Measurements from ENCODE around the gene NDOR1.

NDOR1 gene

DNA sequence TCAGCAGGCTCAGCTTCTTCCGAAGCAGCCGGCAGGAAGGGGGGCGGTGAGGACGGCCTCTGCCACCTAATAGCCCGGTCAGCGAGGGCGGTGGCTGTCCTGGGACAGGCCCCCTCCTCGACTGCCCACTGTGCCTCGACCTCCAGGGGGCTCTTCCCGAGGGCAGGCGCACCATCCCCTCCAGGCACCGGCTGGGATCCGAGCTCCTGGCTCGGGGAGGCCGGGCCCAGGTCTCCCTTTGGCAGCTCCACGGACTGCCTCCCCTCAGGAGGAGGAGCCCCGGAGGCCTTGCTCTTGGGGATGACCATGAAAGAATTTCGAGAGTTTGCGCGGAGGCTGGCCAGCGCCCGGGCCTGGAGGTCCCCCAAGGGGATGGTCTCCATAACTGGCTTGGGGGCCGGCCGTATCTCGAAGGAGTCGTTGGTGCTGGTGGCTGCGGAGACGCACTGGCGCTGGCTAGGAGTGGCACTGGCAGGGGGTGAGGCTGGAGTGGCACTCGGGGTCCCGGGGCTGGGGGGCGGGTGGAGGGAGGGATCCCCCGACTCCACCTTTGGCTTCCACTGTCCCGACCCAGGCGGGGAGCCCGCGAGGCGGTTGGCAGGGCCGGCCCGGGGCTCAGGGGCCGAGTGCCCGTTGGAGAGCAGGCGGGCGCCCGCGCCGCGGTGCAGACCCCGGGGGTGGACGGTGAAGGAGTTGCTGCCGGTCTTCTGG is 5.9 kb upstream of the NDOR1 start:
- DNase-seq: no peak

DNA sequence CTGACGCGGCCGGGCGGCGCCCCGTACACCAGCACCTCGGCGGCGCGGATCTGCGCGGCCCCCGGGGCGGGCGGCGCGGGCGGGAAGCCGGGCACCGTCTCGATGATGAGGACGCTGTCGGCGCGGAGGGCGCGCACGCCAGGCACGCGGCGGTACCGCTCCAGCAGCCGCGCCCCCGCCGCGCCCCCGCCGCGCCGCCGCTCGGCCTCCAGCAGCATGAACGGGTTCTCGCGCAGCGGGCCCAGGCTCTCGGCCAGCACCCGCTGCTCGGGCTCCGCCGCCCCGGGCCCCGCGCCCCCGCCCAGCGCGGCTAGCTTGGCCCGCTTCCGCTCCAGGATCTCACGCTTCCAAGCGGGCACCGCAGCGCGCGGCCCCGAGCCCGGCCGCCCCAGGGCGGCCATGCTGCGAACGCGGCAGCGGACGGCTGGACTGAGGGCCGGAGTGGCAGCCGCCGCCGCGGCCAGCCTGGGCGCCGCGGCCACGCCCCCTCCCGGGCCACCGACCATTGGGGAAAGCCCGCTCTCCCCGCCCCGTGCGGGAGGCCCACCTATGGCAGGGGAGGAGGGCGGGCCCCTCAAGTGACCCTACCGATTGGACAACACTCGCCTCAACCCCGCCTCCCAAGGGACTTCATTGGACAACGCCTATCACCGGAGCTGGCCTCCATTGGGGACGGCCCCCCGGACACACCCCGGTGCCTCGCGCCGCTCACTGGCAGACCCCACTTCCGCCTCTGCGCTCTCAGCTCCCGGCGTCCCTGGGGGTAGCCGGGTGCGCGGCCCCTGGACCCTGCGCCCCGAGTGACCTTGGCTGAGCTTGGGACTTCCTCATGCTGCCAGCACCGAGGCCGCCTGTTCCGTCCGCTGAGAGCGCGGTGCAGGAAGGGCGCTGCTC is 4.9 kb upstream of the NDOR1 start, which contains the start of gene TPRN:
Gene TPRN (minus strand): TSS at position 431 of the 894 bp plus-strand sequence. CDS start 30 bp downstream, at position 401.
- DNase-seq: peak; percentile 99

DNA sequence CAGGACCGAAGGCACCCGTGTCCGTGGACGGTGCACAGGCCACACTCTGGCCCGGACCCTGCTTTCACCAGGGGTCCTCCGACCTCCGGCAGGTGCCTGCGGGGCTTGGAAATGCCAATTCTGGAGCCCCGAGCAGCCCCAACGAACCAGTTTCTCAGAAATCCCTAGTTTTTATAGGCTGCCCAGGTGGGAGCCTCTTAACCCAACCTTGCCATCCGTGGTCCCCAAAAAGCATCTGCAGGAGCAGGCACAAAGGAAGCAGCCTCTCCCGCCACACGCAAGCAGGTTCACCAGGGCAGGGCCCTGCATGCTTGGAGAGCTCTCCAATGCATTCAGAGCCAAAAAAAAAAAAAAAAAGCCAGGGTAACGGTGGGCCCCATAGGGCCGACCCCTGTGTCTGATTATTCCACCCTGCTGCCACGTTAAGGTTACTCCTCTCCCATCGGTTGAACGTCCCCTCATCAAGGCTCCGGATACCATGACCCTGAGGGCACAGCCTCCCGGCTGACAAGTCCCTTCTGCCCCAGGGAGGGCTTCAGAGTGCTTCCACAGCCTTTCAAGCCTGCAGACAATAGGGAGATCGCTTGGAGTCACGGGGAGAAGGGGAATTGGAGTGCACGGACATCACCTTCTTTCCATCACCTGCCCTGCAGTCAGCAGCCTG is 4.2 kb upstream of the NDOR1 start:
- no peak for DNase-seq

DNA sequence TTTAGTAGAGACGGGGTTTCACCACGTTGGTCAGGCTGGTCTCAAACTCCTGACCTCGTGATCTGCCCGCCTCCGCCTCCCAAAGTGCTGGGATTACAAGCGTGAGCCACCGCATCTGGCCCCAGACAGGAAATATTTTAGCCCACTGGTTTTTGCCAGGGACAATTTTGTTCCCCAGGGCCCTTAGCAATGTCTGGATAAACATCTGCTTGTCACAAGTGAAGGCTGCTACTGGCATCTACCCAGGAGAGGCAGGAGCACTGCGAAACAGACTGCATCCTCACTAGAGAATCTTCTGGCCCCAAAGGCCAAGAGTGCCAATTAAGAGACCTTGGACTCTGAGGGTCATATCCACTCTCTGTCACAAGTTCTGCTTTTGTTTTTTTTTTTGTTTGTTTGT is 2.5 kb upstream of the NDOR1 start:
- DNase-seq: peak; percentile 53

DNA sequence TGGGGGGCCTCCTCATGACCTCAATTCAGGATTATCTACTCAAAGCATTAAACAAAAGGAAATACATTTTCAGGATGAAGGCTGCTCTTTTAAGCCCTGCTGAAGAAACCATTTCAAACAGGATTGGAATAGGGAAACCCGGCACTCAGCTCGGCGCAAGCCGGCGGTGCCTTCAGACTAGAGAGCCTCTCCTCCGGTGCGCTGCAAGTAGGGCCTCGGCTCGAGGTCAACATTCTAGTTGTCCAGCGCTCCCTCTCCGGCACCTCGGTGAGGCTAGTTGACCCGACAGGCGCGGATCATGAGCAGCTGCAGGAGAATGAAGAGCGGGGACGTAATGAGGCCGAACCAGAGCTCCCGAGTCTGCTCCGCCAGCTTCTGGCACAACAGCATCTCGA is 772 bp upstream of the NDOR1 start:
- DNase-seq: no peak

DNA sequence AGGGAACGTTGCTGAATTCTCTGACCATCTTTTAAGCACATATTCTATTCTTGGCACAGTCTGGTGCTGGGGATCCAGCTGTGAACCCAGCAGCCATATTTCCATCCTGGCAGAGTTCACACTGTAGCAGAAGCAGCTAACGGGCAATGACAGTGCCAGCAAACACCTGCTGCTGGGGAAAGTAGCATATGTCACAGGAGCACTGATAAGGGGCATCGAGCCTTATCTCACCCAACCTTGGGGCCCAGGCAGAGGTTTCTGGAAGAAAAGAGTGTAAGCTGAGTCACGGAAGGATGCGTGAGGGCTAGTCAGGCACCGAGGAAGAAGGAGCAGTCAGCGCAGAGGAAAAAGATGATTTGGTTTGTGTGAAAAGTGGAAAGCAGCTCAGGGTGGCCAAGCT is 1.1 kb downstream of the NDOR1 start:
- DNase-seq: no peak

DNA sequence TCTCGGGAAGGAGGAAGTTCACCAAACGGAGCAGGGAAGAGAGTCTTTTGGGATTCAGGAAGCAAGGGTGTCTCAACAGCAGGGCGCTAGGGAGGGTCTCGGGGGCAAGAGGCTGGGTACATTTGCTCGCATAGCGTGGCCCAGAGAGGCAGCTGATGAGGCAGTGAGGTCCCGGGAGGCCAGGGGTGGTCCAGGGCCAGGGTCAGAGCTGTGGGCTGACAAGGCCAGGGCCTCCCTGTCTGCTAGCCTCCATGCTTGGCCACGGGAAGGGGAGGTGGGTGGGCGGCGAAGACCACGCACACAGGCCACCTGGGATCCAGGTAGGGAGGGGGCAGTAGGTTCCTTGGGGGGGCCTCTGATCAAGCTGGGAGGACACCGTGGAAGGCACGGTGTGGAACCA is 6.0 kb downstream of the NDOR1 start:
- DNase-seq: no peak

DNA sequence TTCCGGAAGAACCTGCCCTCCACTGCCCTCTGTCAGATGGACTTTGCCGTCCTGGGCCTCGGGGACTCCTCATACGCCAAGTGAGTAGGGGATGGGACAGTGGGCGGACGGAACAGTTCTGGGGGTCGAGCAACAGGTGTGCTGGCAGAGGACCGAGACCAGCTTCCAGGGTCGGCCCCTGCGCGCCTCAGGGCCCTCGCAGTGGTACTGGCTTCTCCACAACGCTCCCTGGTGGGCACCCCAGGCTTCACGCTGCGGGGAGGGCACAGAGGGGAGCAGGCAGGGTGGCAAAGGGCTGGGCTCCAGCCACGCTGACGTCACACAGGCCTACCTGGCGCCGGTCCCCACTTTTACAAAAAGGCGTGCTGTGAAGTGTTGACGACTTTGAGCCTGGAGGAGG is 7.0 kb downstream of the NDOR1 start:
- no peak for DNase-seq

DNA sequence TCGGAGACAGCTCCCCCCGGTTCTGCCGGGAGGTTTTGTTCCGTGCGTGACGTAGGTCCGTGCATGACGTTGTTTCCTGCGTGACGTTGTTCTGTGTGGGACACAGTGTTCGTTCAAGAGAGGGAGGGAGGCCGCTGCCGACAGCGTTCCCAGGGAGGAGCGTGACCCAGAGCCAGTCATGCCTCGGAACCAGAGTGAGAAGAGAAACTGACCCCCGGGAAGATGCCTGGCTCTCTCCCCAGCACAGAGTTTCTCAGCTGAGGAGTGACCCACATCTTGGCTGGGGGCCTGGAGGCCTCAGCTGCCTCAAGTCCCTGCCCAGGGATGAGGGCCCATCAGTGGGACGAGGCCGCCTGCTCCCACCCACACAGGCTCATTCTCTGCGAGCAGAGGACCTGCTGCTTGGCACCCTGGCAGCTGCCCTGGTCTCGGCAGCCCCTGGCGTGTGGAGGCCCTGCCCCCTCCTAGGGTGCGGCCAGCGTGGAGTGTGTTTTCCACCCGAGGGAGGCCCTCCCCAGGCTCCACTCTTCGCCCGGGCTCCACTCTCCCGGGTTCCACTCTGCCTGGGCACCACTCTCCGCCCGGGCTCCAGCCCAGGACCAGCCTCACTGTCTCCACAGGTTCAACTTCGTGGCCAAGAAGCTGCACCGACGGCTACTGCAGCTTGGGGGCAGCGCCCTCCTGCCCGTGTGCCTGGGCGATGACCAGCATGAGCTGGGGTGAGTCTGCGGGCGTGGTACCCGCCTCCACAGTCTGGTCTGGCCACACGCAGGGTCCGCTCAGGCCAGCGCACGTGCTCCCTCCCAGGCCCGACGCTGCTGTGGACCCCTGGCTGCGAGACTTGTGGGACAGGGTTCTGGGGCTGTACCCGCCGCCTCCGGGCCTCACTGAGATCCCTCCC is 7.9 kb downstream of the NDOR1 start:
- no peak for DNase-seq

DNA sequence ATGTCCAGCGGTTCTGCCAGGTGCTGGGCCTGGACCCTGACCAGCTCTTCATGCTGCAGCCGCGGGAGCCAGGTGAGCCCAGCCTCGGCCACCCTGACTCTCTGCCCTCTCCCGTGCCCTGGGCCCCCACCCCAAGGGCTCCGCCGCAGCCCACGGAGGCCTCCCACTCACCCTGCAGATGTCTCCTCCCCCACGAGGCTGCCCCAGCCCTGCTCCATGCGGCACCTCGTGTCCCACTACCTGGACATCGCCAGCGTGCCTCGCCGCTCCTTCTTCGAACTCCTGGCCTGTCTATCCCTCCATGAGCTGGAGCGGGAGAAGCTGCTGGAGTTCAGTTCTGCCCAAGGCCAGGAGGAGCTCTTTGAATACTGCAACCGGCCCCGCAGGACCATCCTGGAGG is 9.1 kb downstream of the NDOR1 start:
- no peak for DNase-seq

DNA sequence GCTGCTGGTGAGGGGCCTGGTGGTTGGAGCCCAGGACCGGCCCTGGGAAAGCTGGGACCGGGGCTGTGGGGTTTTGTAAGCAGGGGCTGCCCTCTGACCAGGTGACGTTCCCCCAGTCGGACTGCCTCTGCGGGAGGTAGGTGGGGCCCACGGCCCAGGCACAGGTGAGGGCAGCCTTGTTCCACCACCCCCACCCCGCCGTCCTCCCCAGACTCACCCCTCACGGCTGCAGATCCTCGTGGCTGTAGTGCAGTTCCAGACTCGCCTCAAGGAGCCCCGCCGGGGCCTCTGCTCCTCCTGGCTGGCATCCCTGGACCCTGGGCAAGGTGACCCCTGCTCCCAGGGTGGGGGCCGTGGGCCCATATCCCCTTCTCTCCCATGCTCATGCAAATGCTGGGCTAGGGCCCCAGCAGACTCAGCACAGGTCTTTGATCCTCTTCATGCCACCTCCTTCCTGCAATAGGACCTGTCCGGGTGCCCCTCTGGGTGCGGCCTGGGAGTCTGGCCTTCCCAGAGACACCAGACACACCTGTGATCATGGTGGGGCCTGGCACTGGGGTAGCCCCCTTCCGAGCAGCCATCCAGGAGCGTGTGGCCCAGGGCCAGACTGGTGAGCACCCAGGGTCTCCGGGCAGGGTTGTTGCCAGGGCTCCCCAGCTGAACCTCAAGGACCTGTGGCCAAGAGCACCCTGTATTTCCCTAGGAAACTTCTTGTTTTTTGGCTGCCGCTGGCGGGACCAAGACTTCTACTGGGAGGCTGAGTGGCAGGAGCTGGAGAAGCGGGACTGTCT is 9.9 kb downstream of the NDOR1 start:
- no peak for DNase-seq

DNA sequence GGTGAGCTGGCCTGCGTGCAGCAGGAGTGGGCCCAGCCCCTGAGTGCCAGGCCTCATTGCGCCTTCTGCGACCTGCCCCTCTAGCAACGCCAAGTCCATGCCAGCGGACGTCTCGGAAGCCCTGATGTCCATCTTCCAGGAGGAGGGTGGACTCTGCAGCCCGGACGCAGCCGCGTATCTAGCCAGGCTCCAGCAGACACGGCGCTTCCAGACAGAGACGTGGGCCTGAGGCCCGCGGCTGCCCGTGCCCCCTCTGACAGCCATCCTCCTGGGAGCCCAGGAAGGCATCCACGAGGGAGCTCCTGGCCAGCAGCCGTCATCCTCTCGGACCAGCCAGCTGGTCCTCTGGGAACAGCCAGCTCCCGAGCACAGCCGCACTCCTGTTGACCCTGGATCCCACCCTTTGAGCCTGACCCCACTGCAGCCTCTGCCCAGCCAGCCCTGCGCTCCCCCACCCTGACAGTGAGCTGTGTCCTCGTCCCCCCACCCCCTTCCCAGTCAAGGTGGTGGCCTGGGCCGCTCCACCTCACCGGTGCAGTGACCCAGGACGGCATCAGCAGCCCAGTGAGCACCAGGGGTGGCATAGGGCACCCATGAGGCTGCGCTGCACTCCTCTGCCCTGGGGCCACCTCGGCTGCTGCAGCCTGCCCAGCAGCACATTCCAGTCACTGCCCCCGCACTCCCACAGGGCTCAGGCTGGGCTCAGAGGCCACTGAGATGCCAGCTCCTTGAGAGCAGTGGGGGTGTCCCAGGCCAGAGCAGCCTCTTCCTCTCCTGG is 10.9 kb downstream of the NDOR1 start:
- no peak for DNase-seq

DNA sequence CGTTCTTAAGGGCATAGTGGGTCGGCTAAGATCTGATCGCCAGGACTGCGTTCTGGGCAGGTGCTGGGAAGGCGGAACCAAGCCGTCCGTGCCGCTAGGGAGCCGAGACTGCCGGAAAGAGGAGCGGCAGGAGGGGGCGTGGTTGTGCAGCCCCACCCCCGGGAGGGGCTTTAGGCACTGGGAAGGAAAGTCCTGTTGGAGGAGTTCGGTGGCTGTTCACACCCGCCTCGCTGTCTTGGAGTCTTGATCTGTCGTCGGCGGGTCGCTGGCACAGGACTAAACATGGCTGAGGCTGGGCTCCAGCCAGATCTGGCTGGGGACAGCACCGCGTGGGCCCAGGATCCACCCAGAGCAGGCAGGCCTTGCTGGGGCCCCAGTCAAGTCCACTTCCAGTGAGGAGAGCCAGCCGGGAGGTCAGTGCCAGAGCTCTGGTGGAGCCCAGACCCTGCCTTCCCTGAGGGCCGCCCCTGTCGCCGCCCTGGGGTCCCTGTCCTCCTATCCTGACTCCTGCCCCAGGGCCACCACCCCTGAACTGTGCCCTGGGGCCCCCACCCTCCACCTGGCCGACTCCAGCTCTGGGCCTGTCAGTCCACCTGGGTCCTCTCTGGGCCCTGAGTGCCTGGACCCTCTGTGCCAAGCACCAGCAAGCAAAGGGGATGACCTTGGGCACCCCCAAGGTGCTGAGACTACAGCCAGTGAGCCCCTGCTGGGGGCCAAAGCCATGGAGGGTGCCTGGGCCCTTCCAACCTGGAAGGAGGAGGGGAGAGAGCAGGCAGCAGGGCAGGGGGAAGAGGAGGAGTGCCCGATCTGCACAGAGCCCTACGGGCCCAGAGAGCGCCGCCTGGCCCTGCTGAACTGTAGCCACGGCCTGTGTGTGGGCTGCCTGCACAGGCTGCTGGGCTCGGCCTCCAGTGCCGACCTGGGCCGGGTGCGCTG is 12.0 kb downstream of the NDOR1 start:
- DNase-seq: peak; percentile 64

DNA sequence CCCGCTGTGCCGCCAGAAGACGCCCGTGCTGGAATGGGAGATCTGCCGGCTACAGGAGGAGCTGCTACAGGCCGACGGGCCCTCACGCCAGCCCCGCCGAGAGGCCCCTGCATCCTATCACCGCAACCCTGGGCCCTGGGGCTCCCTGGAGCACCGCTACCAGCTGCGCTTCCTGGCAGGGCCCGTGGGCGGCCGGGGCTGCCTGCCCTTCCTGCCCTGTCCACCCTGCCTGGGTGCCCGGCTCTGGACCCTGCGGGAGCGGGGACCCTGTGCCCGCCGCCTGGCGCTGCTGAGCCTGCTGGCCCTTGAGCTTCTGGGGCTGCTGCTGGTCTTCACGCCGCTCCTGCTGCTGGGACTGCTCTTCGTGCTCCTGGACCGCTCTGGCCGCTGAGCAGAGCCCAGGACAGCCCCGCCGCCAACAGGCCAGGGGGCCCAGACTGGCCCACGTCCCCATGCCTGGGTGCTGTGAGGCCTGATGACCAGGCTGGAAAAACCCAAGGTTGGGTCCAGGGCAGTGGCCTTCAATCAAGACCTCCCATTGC is 12.8 kb downstream of the NDOR1 start:
- no peak for DNase-seq

DNA sequence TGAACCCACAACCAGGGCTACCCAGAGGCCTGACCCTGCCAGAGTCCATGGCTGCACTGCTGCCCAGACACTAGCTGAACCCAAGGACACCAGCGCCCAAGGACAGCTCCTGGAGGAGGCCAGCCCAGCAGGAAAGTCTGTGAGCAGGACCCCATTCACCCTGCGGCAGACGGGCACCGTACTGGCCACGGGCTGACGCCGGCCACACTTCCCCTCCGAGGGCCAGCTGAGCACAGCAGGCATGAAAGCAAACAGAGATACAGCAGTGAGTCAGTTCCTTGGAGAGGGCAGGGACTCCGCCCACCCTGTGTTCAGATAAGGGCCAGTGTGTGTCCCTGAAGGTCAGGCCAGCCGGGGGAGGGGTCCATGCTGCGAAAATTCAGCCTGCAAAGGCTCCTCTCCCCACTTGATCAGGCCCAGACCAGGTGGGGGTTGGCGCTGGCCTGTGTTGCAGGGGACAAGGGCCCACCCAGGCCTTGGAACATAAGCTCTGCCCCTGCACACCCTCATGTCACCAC is 13.3 kb downstream of the NDOR1 start:
- DNase-seq: peak; percentile 35

DNA sequence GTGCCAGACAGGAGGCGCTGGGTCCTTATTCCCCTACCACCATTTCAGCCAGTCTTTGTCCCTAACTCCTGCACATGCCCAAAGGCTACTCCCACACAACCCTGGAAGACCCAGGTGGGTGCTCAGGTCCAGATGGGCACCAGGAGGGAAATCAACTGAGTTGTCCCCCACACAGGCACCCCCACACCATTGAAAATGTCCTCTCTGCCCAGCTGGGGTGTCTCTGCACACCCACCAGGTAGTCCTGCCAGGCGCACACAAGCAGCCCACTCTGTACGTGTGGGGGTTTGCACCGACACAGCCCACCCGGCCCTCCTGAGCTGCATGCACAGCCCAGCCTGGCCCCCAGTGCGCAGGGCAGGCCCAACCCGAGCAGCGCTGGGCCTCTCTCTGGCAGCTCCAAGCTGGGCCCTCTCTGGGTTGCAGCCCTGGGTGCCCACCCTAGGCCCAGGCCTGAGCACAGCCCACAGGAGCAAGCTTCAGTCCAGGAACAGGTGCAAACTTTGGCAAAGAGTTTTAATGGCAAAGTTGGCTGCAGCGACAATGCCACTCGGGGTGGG is 14.3 kb downstream of the NDOR1 start:
- no peak for DNase-seq

DNA sequence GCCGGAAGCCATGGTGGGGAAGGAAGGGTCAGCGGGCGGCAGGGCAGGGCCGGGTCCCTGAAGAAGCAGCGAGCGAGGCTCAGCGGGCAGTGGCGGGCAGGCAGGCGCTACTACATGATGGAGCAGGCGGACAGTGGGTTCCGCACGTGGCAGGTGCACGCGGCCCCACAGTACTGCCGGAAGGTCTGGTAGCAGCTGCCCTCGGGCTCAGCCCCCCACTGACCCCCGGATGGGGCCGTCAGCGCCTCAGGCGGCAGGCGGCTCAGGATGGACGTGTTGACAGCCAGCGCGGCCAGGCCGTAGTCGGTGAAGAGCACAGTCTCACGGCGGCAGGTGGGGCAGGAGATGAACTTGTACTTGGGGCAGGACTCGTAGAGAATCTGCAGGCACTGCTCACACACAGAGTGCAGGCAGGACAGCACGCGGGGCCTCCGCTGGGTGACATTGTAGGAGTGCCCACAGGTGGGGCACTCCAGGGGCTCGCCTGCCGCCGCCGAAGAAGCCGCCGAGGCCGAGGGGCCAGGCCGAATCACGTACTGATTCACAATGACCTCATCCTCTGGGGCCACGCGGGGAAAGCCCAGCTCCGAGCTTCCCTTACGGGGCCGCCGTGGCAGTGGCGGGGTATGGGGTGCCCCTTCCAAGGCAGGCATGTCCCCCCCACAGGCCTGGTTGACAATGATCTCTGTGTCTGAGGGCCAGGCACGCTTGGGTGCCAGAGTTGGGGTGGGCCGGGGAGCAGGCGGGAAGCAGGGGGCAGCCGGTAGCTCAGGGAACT is 15.0 kb downstream of the NDOR1 start:
- DNase-seq: no peak

DNA sequence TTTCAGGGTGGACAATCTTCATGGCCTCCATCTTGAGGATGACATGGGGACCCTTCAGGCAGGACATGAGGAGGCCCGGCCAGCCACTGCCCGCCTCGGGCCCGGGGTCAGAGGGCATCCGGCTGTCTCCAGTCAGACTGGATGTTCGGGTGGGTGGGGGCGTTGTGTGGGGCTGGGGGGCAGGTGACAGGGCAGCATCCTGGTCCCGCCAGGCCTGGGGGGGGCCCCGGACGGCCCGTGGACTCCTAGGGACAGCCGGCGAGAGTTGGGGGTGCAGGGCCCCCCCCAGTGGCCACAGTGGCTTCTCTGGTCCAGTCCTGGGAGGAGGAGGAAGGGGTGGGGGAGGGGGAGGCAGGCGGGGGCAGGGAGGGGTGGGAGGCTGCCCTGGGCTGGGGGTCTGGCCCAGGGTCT is 15.6 kb downstream of the NDOR1 start:
- no peak for DNase-seq

All from MV-4-11 (cell line).